Right lobe of liver (tissue), 6 donors: ENCODE measurements around the gene CCDC90B. TPM values are rescaled to one million over a fixed set of nuclear protein-coding genes. Genes with fewer than 3 reads are reported as not detected.

Experiments
- ATAC-seq, 4 donors: fragments of 200-7000 bp; cut with Tn5 transposase; one replicate each; pipeline ENCODE4 v1.9.1; 2020; ENCODE audit warnings: mild to moderate bottlenecking in 4 of 4, moderate library complexity in 4 of 4
- DNase-seq, 3 donors: peaks; one replicate each; pipeline ENCODE4 v3.0.0-alpha.2; 2020
- H3K27ac ChIP-seq, 3 donors: fragments of 200-600 bp; one replicate each; pipeline ENCODE4 v1.8.0; 2022
- H3K27me3 ChIP-seq, 2 donors: fragments of 200-600 bp; one replicate each; pipeline ENCODE4 v1.8.0; 2022
- H3K36me3 ChIP-seq, 4 donors: fragments of 200-600 bp; sonication (generic) in 1 of 4; one replicate each; pipeline versions ENCODE4 v1.5.1 to v1.8.0; 2017 to 2022; ENCODE audit warnings: control low read depth in 1 of 4
- H3K4me1 ChIP-seq, 4 donors: fragments of 200-600 bp; sonication (generic) in 1 of 4; one replicate each; pipeline versions ENCODE4 v1.5.1 to v1.8.0; 2017 to 2022; ENCODE audit warnings: control low read depth in 1 of 4
- H3K4me3 ChIP-seq, 3 donors: fragments of 200-600 bp; one replicate each; pipeline ENCODE4 v1.8.0; 2022
- H3K9me3 ChIP-seq, 4 donors: fragments of 200-600 bp; sonication (generic) in 1 of 4; one replicate each; pipeline versions ENCODE4 v1.5.1 to v1.8.0; 2017 to 2022; ENCODE audit warnings: control low read depth in 1 of 4
- POLR2A ChIP-seq: fragments of 450-650 bp; IDR thresholded peaks from one replicate; pipeline ENCODE4 v1.6.1; 2017; ENCODE audit warnings: antibody characterized with exemption, mild to moderate bottlenecking
- WGBS: methylation state at CpG from one replicate; pipeline ENCODE4 v1.1.6; 2018; ENCODE audit warnings: low coverage, low lambda C conversion rate; ENCODE audit not compliant: insufficient coverage; ENCODE audit errors: missing lambda C conversion rate; 5-methylcytosine and 5-hydroxymethylcytosine counted together
- intact Hi-C, 2 donors: fragments of 100-400 bp; cut with DNase I; formaldehyde crosslinking; loops; one replicate each; pipeline versions ENCODE4 v1.11.2 to v1.14.1; 2022
- total RNA-seq, 6 experiments: library from RNA; depleted of rRNA in 2 of 6; stranded (reverse); fragments of >200 nt in 2 of 6; fragmentation: NEBNext Ultra II Directional in 3 of 6; extraction: Animal tissue kit (Norgen Biotek cat#: 25700) in 3 of 6; gene quantifications; one replicate each; pipeline versions ENCODE4 v1.1.0 to v1.2.4, GENCODE V29; 2016 to 2023
- TF ChIP-seq, protein P1 (sequence below), 4 donors: fragments of 200-600 bp in 3 of 4; fragments of 450-650 bp in 1 of 4; IDR thresholded peaks; one replicate each; pipeline versions ENCODE4 v1.5.1 to v1.8.0; 2016 to 2022; ENCODE audit warnings: antibody characterized with exemption in 4 of 4, mild to moderate bottlenecking in 2 of 4
- donor health status: DM: no; HTN: yes; CAD: no.
- donor health status: DM: no; HTN: no; CAD: no.
- donor health status: DM: no; HTN: no; CAD: no.
- donor health status: DM: no; HTN: yes; CAD: no.
- donor health status: DM: no; HTN: yes; CAD: no.

The CCDC90B gene
- total RNA-seq, 6 experiments from 2014 or later, result 16.8 to 29.0 (median 18.1) TPM

DNA sequence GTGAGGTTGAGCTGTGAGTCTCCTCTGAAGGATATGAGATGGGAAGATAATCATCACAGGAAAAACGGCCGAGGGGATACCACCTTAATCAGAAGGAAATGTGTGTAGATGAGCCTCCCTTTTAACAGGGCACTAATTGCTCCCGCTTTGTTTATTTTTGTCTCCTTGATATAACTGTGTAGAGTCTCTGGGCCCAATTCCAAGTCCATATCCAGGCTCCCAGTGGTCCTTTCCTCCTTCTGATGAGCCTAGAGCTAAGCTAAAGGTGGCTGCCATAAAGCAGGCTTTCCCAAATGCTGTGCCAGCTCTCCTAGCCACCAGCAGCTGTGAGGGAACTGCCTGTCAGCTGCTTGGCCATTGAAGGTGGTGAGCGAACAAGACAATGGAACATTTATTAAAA, 17.1 kb upstream of the CCDC90B start:
- Histone ChIP-seq H3K27ac (no peak overlapping the region), H3K27me3 (no peaks in the 10 kb centered on the region), H3K9me3 (no peaks in the 10 kb centered on the region), H3K4me1 (no peaks in the 10 kb centered on the region), H3K4me3 (no peak overlapping the region), H3K36me3 (no peaks in the 10 kb centered on the region)
- WGBS, result 87% methylated on average over 3 of the region's 4 CpGs
- intact Hi-C loops, result no loop called here
- ATAC-seq (no peak), DNase-seq (no peak)
- TF ChIP-seq, protein P1, sequence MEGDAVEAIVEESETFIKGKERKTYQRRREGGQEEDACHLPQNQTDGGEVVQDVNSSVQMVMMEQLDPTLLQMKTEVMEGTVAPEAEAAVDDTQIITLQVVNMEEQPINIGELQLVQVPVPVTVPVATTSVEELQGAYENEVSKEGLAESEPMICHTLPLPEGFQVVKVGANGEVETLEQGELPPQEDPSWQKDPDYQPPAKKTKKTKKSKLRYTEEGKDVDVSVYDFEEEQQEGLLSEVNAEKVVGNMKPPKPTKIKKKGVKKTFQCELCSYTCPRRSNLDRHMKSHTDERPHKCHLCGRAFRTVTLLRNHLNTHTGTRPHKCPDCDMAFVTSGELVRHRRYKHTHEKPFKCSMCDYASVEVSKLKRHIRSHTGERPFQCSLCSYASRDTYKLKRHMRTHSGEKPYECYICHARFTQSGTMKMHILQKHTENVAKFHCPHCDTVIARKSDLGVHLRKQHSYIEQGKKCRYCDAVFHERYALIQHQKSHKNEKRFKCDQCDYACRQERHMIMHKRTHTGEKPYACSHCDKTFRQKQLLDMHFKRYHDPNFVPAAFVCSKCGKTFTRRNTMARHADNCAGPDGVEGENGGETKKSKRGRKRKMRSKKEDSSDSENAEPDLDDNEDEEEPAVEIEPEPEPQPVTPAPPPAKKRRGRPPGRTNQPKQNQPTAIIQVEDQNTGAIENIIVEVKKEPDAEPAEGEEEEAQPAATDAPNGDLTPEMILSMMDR (IDR thresholded peaks at IDR 0.05), result no peak
- no peak for TF ChIP-seq POLR2A

DNA sequence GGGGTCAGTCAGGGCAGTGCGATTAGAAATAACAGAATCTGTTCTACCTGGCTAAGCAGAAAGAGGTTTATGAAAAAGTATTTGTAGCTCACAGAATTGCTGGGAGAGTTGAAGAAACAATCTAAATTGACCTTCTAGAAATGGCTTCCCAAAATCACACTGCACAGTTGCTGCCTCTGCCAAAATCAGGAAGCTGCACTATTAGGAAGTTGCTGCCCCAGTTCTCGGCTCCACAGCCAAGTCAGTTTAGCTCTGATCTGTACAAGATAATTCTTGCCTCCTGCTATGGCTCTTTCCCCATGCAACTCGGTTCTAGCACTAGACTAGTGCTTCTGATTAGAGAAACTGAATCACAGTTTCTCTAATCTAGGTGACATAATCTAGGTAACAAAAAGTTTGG, 16.0 kb upstream of the CCDC90B start:
- H3K4me1 ChIP-seq, result no peaks in the 10 kb centered on the region
- H3K27me3 ChIP-seq, result no peaks in the 10 kb centered on the region
- 40% methylated on average over 3 of the region's 3 CpGs for WGBS
- no peak overlapping the region for H3K27ac ChIP-seq
- no peaks in the 10 kb centered on the region for H3K9me3 ChIP-seq
- DNase-seq (no peak), ATAC-seq (peak in 1 of 4 donors; percentile 33)
- intact Hi-C loops, result no loop called here
- no peak overlapping the region for H3K4me3 ChIP-seq
- TF ChIP-seq, protein P1 (IDR thresholded peaks at IDR 0.05), result no peak
- no peak for TF ChIP-seq POLR2A
- no peaks in the 10 kb centered on the region for H3K36me3 ChIP-seq

DNA sequence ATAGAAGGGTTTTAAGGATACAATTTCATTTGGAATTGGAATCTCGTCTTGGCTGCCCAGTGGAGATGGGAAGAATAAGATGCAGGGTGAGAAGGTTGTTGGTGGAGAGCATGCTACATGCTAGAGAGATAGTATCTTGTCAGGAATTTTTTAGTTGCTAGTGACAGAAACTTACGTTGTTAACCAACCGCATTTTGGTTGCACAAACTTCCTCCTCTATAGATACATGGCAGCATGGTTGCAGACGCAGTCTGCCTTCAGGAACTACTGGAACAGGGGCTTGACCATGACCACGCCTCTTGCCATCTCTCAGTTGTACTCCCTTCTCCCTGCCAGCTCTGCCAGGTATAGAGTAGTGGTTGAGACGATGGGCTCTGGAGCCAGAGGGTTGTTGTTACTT, 13.5 kb upstream of the CCDC90B start:
- no peak for ATAC-seq
- intact Hi-C loops, result loop anchor here in 1 of 2 donors (10.0 kb wide), 1 partner anchor 425 kb away; no protein-coding TSS in a partner anchor

DNA sequence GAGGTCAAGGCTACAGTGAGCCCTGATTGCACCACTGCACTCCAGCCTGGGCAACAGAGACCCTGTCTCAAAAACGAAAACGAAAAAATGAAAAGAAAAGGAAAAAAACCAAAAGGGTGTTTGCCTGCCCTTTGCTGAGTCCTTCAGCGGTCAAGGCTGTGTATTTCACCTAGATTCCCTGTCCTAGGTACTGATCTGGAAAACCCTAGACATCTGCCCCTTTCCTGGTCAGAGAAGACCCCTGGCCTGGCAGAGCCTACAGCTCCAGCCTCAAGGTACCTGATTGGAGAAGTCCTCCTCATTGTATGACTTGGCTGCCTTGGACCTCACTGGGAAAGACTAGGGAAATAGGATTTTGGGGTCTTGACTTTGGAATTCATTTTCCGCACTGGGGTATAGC, 8.0 kb upstream of the CCDC90B start:
- 82% methylated on average over 3 of the region's 4 CpGs for WGBS
- no peak for ATAC-seq
- intact Hi-C loops, result loop anchor here in 1 of 2 donors (5.0 to 10.0 kb wide), 2 partner anchors 431 to 523 kb away; no protein-coding TSS in a partner anchor

More for the DNA sequence above, 13.5 kb upstream of the CCDC90B start:
- H3K4me3 ChIP-seq, result no peak overlapping the region
- DNase-seq, result no peak
- H3K9me3 ChIP-seq, result no peaks in the 10 kb centered on the region
- TF ChIP-seq, protein P1 (IDR thresholded peaks at IDR 0.05), result no peak
- no peak for TF ChIP-seq POLR2A
- H3K36me3 ChIP-seq, result no peaks in the 10 kb centered on the region
- no peaks in the 10 kb centered on the region for H3K27me3 ChIP-seq
- no peak overlapping the region for H3K27ac ChIP-seq
- no peaks in the 10 kb centered on the region for H3K4me1 ChIP-seq
- 64% methylated on average over 2 of the region's 6 CpGs for WGBS

More for the DNA sequence above, 8.0 kb upstream of the CCDC90B start:
- TF ChIP-seq, protein P1 (IDR thresholded peaks at IDR 0.05), result no peak
- TF ChIP-seq POLR2A, result no peak
- H3K4me3 ChIP-seq, result no peak overlapping the region
- no peaks in the 10 kb centered on the region for H3K27me3 ChIP-seq
- no peaks in the 10 kb centered on the region for H3K9me3 ChIP-seq
- no peak for DNase-seq
- no peaks in the 10 kb centered on the region for H3K36me3 ChIP-seq
- H3K4me1 ChIP-seq, result peaks cover 0 to 3% (median 0%) of the 10 kb centered on the region in 4 donors
- H3K27ac ChIP-seq, result no peak overlapping the region
